Spleen (tissue), 11 donors: Measurements from ENCODE around the gene UBE2D2. TPM values are rescaled to one million over a fixed set of nuclear protein-coding genes. Genes with fewer than 3 reads are reported as not detected.

Source experiments
- DNase-seq: peaks from one replicate; pipeline ENCODE4 v3.0.0-alpha.2; 2020
- H3K27ac ChIP-seq, 8 donors: fragments of 200-600 bp; sonication (generic) in 7 of 8; 1 replicate in 4 of 8; 2 replicates in 4 of 8; pipeline versions ENCODE4 v1.5.0 to v1.8.0; 2016 to 2021; ENCODE audit warnings: inconsistent platforms in 4 of 8, mild to moderate bottlenecking in 4 of 8, moderate library complexity in 1 of 8
- H3K27me3 ChIP-seq, 7 donors: fragments of 200-600 bp; sonication (generic) in 6 of 7; replicated peaks in 1 of 7; 1 replicate in 4 of 7; 2 replicates in 3 of 7; pipeline versions ENCODE4 v1.5.0 to v1.8.0; 2016 to 2021; ENCODE audit warnings: inconsistent platforms in 3 of 7, mild to moderate bottlenecking in 1 of 7
- H3K36me3 ChIP-seq, 6 donors: fragments of 200-600 bp; sonication (generic) in 5 of 6; 1 replicate in 4 of 6; 2 replicates in 2 of 6; pipeline versions ENCODE4 v1.5.0 to v1.8.0; 2016 to 2021; ENCODE audit warnings: inconsistent platforms in 2 of 6
- H3K4me1 ChIP-seq, 6 donors: fragments of 200-600 bp; sonication (generic) in 5 of 6; 1 replicate in 3 of 6; 2 replicates in 3 of 6; pipeline versions ENCODE4 v1.5.0 to v1.8.0; 2016 to 2021; ENCODE audit warnings: inconsistent platforms in 3 of 6
- H3K4me3 ChIP-seq, 8 donors: fragments of 200-600 bp; sonication (generic) in 7 of 8; 1 replicate in 4 of 8; 2 replicates in 4 of 8; pipeline versions ENCODE4 v1.5.0 to v1.8.0; 2016 to 2021; ENCODE audit warnings: inconsistent platforms in 4 of 8, mild to moderate bottlenecking in 4 of 8, moderate library complexity in 2 of 8
- H3K9me3 ChIP-seq, 8 donors: fragments of 200-600 bp; sonication (generic) in 7 of 8; 1 replicate in 4 of 8; 2 replicates in 4 of 8; pipeline versions ENCODE4 v1.5.0 to v1.8.0; 2016 to 2021; ENCODE audit warnings: inconsistent platforms in 4 of 8
- POLR2A ChIP-seq, 3 donors: fragments of 450-650 bp; IDR thresholded peaks; one replicate each; pipeline ENCODE4 v1.5.1; 2017; ENCODE audit warnings: antibody characterized with exemption in 3 of 3, mild to moderate bottlenecking in 1 of 3
- POLR2AphosphoS5 ChIP-seq, 3 donors: sonication (generic); formaldehyde crosslinking; IDR thresholded peaks; one replicate each; pipeline ENCODE4 v1.5.1; 2017; ENCODE audit warnings: antibody characterized with exemption in 3 of 3
- WGBS, 5 donors: extraction: QIAGEN DNeasy Blood & Tissue Kit in 3 of 5; methylation state at CpG; one replicate each; pipeline versions ENCODE4 v1.1.5 to v1.1.7; 2013 to 2018; 5-methylcytosine and 5-hydroxymethylcytosine counted together
- intact Hi-C: fragments of 100-400 bp; cut with DNase I; formaldehyde crosslinking; loops from one replicate; pipeline ENCODE4 v1.15.0; 2023; ENCODE audit warnings: low total_unique reads
- polyA plus RNA-seq, 3 donors: library from polyadenylated mRNA; stranded (reverse); fragments of 200-250 nt; gene quantifications; one replicate each; pipeline ENCODE4 v1.2.1, GENCODE V29; 2013
- total RNA-seq, 7 donors: library from RNA; depleted of rRNA in 3 of 7; stranded (reverse); fragments of >200 nt in 3 of 7; fragmentation: NEBNext Ultra II Directional in 4 of 7; extraction: Animal tissue kit (Norgen Biotek cat#: 25700) in 4 of 7; gene quantifications; one replicate each; pipeline versions ENCODE4 v1.1.0 to v1.2.1, GENCODE V29; 2016 to 2021
- TF ChIP-seq, protein P1 (sequence below), 11 experiments: fragments of 200-600 bp in 7 of 11; fragments of 450-650 bp in 4 of 11; sonication (generic) in 4 of 11; IDR thresholded peaks in 8 of 11; conservative IDR thresholded peaks in 3 of 11; 1 replicate in 7 of 11; 2 replicates in 4 of 11; pipeline versions ENCODE4 v1.4.0 to v1.8.0; 2016 to 2021; ENCODE audit warnings: antibody characterized with exemption in 11 of 11, inconsistent platforms in 4 of 11, mild to moderate bottlenecking in 1 of 11
- donor health status: healthy with polysubstance abuse.
- donor health status: DM: no; HTN: no; CAD: no; lungs with moderate emphysema.
- donor health status: DM: no; HTN: no; CAD: no.
- donor health status: Bipolar disorder and iron deficiency.
- donor health status: healthy.
- donor health status: DM: no; HTN: no; CAD: no.
- donor health status: DM: yes; HTN: yes; CAD: no.

The UBE2D2 gene
- total and polyA plus RNA-seq, 10 donors: 64.3 to 132 (median 98.2) TPM

DNA sequence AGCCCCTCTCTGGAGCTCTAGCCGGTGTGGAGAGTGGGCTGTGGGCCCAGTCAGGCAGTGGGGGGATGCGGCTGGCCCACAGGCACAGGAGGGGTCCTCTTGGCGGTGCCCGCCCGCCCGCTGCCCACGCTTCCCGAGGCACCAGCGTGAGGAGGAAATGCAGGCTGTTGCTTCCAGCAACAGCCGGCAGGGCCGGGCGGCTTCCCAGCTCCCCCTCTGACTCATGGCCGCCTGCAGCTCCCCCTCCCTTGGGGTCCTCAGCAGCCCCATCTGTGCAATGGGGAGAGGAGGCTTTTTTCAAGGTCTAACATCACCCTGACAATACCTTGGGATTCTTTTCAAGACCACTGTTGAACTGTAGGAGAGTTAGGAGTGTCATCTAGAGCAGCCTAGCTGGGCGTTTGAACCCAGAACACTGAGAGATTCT lies 97.4 kb downstream of the UBE2D2 start:
- no peaks in the 10 kb centered on the region for H3K36me3 ChIP-seq
- H3K4me1 ChIP-seq: peaks cover 91 to 100% (median 100%) of the 10 kb centered on the region in 6 donors
- H3K9me3 ChIP-seq: no peaks in the 10 kb centered on the region
- H3K4me3 ChIP-seq: peak overlapping the region in 1 of 8 donors; percentile 58
- H3K27me3 ChIP-seq: no peaks in the 10 kb centered on the region
- 15 to 28% (median 21%) methylated on average over 12 to 14 of the region's 14 CpGs for WGBS, 5 donors
- intact Hi-C loops: no loop called here
- TF ChIP-seq POLR2A (IDR thresholded peaks at IDR 0.05) (no peak), POLR2AphosphoS5 (IDR thresholded peaks at IDR 0.05) (peak in 1 of 3 donors; percentile 60)
- TF ChIP-seq, protein P1, sequence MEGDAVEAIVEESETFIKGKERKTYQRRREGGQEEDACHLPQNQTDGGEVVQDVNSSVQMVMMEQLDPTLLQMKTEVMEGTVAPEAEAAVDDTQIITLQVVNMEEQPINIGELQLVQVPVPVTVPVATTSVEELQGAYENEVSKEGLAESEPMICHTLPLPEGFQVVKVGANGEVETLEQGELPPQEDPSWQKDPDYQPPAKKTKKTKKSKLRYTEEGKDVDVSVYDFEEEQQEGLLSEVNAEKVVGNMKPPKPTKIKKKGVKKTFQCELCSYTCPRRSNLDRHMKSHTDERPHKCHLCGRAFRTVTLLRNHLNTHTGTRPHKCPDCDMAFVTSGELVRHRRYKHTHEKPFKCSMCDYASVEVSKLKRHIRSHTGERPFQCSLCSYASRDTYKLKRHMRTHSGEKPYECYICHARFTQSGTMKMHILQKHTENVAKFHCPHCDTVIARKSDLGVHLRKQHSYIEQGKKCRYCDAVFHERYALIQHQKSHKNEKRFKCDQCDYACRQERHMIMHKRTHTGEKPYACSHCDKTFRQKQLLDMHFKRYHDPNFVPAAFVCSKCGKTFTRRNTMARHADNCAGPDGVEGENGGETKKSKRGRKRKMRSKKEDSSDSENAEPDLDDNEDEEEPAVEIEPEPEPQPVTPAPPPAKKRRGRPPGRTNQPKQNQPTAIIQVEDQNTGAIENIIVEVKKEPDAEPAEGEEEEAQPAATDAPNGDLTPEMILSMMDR (IDR thresholded peaks at IDR 0.05 in 8 of 11, conservative IDR thresholded peaks at IDR 0.05 in 3 of 11): peak in 3 of 11 experiments; percentile 17 to 27 (median 17)
- peak overlapping the region; percentile 74 to 95 (median 90) for H3K27ac ChIP-seq
- peak; percentile 84 for DNase-seq

DNA sequence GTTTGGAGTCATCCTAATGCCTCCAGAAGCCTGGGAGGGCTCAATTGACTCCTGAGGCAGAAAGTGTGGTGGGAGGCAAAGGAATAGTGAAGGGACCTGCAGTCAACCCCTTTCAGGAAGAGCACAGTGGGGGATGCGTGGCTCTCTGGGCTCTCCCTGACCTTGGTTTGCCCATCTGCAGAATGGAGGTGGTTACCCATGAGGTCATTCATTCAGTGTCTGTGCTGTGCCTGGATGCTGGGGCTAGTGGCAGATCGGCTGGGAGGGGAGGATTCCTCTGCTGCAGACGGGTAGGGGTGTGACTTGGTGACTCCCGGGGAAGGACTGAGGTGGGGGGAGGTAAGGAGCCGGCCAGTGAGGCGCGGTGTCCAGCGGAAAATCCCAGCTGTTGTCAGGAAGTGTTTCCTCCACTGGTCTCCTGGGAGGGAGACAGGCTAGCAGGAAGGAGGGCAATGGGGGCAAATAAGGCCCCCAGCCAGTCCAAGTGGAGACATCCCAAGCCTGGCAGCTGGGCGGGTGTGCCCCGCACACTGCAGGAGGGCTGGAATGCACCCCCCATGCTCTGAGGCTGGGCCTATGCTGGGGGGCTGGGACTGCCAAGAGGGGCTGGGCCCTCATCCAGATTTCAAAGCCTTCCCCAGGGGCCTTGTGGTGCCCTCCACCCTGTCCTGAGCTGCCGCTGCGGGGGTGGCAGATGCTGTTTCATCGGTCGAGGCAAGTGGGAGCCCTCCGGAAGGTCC lies 98.0 kb downstream of the UBE2D2 start:
- Histone ChIP-seq H3K36me3 (no peaks in the 10 kb centered on the region), H3K9me3 (no peaks in the 10 kb centered on the region), H3K27ac (peak overlapping the region; percentile 74 to 95 (median 90)), H3K4me3 (peak overlapping the region in 6 of 8 donors; percentile 1 to 58 (median 18)), H3K4me1 (peaks cover 91 to 100% (median 100%) of the 10 kb centered on the region in 6 donors), H3K27me3 (no peaks in the 10 kb centered on the region)
- intact Hi-C loops: no loop called here
- no peak for DNase-seq
- WGBS, 5 donors: 22 to 57% (median 26%) methylated on average over 4 to 15 of the region's 15 CpGs
- TF ChIP-seq, protein P1 (IDR thresholded peaks at IDR 0.05 in 8 of 11, conservative IDR thresholded peaks at IDR 0.05 in 3 of 11): no peak
- peak; percentile 39 to 68 (median 68) for TF ChIP-seq POLR2AphosphoS5 (IDR thresholded peaks at IDR 0.05)

DNA sequence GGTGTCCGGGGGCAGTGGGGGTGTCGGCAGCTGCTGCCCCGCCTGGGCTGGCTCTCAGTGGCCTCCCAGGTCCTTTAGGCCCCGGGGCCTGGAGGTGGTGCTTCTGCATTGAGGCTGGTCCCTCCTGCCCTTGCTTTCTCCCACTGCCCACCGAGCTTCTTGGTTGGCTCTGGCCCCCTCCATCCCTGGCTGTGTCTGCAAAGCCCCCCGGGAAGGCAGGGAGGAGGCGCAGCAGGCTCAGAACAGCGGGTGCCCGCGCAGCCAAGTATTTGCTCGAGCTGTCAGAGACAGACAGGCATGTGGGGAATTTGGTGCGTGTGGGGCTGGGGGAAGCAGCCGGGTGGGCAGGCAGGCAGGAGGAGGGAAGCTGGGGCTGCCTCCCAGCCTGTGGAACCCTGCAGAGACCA lies 98.6 kb downstream of the UBE2D2 start:
- no peak for DNase-seq
- Histone ChIP-seq H3K9me3 (no peaks in the 10 kb centered on the region), H3K4me3 (peak overlapping the region in 6 of 8 donors; percentile 1 to 58 (median 18)), H3K36me3 (no peaks in the 10 kb centered on the region), H3K27me3 (no peaks in the 10 kb centered on the region), H3K4me1 (peaks cover 94 to 100% (median 100%) of the 10 kb centered on the region in 6 donors), H3K27ac (peak overlapping the region; percentile 74 to 95 (median 90))
- intact Hi-C loops: no loop called here
- TF ChIP-seq POLR2AphosphoS5 (IDR thresholded peaks at IDR 0.05): no peak
- TF ChIP-seq, protein P1 (IDR thresholded peaks at IDR 0.05 in 8 of 11, conservative IDR thresholded peaks at IDR 0.05 in 3 of 11): peak in 1 of 11 experiments; percentile 11
- TF ChIP-seq POLR2A (IDR thresholded peaks at IDR 0.05): no peak
- 12 to 27% (median 21%) methylated on average over 3 to 13 of the region's 13 CpGs for WGBS, 5 donors
